HL-60/S4 treated with phorbol 12-myristate 13-acetate at 8.2 ng/mL for 4 days and 3 days (cell line): Measurements from ENCODE around the gene KRTAP9-4.
"Not testable (repeated sequence)": the region's sequence is repeated elsewhere in the genome, so short reads cannot be mapped to it uniquely, and the experiment has no call there.

ENCODE experiments used
- in situ Hi-C: fragments of 300-500 bp; cut with MboI; formaldehyde crosslinking; loops from 2 replicates; pipeline ENCODE4 v1.15.0; 2022; ENCODE audit warnings: low sequenced_read_pairs

The KRTAP9-4 gene

DNA sequence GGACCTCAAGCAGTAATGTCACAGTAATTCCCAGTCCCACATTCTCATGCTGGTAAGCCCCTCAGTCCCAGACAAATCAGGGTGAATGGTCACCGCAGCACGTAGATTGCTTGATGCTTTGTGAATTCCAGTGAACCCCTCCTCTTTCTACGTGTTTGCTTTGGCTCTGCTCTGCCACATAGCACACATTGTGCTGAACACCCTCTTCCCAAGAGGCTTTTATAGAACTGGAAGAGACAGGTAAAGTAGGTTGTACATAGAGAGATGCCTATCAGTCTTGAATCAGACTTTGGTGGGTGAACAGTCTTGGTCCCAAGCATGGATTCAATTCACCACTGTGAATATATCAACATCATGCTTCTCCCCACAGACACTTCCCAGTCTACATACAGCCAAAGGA, 15.1 kb downstream of the KRTAP9-4 start:
- in situ Hi-C loops = no loop called here

DNA sequence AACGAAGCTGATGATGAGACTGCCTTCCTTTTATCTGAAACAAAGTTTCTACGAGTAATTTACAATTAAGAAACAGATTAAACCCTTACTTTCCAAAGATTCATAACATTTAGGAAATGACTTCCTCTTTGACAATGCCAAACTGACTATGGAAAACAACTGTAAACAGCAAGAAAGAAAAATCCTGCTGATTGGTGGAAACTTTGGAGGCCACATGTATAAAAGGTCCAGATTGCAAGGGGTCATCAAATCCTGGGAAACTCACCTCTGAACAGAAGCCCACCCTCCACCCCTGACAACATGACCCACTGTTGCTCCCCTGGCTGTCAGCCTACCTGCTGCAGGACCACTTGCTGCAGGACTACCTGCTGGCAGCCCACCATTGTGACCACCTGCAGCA, 15.6 kb downstream of the KRTAP9-4 start, which contains the start of gene KRTAP9-6:
KRTAP9-6 (plus strand) TSS at position 301 of the 400 bp plus-strand sequence; CDS start at position 301, 0 bp downstream.
- in situ Hi-C loops = no loop called here

GRCh38 chr17:41267711-41268110, 18.2 kb downstream of the KRTAP9-4 start:
- in situ Hi-C loops = no loop called here

- in situ Hi-C loops = not testable (repeated sequence)
Measured at GRCh38 chr17:41271323-41271722, 21.8 kb downstream of the KRTAP9-4 start.

DNA sequence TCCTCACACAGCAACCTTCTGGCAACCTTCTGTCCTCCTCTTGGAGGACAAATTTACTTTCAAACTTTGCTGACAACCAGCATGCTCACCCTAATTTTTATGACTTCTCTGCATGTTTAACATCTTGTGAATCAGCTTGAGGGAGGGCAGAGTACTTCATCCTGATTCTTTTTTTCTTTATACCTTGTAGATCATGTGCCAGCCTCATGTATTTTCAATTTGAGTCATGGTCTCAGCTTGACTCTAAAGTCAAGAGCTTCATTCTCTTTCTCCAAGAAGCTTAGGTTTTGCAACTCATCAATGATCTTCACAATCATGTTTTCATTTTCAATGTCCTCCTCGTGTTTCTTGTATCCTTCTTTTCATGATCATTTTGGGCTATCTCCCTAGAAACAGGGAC, 22.4 kb downstream of the KRTAP9-4 start:
- in situ Hi-C loops = no loop called here

DNA sequence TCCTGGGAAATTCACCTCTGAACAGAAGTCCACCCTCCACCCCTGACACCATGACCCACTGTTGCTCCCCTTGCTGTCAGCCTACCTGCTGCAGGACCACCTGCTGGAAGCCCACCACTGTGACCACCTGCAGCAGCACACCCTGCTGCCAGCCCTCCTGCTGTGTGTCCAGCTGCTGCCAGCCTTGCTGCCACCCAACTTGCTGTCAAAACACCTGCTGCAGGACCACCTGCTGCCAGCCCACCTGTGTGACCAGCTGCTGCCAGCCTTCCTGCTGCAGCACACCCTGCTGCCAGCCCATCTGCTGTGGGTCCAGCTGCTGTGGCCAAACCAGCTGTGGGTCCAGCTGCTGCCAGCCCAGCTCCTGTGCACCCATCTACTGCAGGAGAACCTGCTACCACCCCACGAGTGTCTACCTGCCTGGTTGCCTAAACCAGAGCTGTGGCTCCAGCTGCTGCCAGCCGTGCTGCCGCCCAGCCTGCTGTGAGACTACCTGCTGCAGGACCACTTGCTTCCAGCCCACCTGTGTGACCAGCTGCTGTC, 26.2 kb downstream of the KRTAP9-4 start, which contains the start of gene KRTAP9-7:
KRTAP9-7 (plus strand) TSS at position 51 of the 543 bp plus-strand sequence; CDS start at position 51, 0 bp downstream.
- in situ Hi-C loops = not testable (repeated sequence)

DNA sequence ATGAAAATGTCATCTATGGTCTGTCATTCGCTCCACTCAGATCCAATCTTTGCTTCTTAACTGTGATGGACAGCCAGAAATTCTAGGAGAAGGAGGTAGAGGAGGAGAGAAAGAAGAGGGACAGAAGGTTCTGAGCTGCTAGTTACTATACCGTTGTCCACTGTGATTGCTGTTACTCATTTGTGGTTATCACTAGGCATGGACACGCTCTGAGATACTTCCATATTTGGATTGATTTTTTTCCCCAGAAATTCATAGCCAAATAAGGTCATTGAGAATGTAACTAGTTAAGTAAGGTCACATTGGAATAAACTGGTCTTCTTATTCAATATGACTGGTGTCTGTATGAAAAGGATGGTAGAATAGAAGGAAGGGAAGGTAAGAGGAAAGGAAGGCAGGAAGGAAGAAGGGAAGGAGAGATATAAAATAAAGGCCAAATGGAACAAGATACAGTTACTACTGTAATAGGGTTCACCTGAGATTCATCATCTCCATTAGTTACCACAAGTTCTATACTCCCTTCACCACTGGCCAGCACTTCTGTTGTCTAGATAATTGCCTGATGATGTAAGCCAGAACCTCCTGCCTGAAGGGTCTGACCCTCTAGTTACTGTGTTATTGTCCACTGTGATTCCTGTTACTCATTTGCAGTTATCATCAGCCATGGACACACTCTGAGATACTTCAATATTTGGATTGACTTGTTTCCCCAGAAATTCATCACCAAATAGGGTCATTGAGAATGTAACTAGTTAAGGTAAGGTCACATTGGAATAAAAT, 28.9 kb downstream of the KRTAP9-4 start:
- in situ Hi-C loops = no loop called here

- in situ Hi-C loops = no loop called here
Measured at GRCh38 chr17:41284043-41284442, 34.6 kb downstream of the KRTAP9-4 start.

GRCh38 chr17:41284546-41284945, 35.1 kb downstream of the KRTAP9-4 start:
- in situ Hi-C loops = no loop called here

- in situ Hi-C loops = no loop called here
Measured at GRCh38 chr17:41287050-41287449, 37.6 kb downstream of the KRTAP9-4 start.

DNA sequence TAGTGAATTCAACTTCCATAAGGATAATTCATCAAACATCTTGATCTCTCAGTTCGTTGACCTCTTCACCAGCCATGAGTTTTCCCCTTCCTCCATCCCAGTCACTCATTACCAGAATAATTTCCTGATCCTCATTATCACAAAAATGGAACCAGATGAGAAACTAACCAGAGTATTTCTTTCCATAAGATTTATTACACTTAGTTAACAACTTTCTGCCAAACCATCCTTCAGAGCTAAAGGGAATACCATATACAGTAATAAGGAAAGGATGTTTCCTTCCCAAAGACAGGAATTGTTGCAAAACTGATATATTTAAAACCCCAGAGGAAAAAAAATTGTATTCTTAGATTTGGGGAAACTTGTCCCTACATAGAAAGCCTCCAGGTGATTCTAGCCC, 44.5 kb downstream of the KRTAP9-4 start:
- in situ Hi-C loops = no loop called here

- in situ Hi-C loops = no loop called here
Measured at GRCh38 chr17:41296846-41297245, 47.4 kb downstream of the KRTAP9-4 start.

GRCh38 chr17:41298458-41299135, 49.1 kb downstream of the KRTAP9-4 start:
- in situ Hi-C loops = no loop called here
